ENCODE data around the gene SYK. TPM values are rescaled to one million over a fixed set of nuclear protein-coding genes. Genes with fewer than 3 reads are reported as not detected.
"Not testable (repeated sequence)": the region's sequence is repeated elsewhere in the genome, so short reads cannot be mapped to it uniquely, and the experiment has no call there.

Gene SYK
- total RNA-seq, 1 donor from 2014 or later: 13.0 TPM

DNA sequence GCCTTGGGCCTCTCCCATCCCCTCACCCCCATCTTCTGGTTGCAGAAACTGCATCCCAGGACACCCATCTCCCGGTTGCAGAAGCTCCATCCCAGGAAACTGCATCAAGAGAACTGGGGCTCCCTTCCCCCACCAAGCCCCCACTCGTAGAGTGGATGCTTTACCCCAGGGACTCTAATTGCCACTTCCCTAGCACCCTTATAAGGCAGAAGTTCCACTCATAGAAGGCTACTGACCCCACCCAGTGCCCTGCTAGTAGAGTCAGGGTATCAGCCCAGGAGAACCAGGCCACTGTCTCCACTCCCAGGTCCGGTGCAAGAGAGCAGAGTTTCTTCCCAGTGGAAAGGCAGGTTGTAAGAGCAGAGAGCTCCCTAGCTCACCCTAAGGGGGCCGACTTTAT, 12.2 kb upstream of the SYK start:
- no peak for DNase-seq (ENCODE audit: extremely low spot score, unreplicated experiment)
- H3K9me3 Mint-ChIP-seq: peaks cover 3% of the 10 kb centered on the region
- H3K4me1 Mint-ChIP-seq (ENCODE audit: unreplicated experiment): no peaks in the 10 kb centered on the region
- no peak overlapping the region for H3K4me3 Mint-ChIP-seq
- H3K27ac Mint-ChIP-seq: no peak overlapping the region
- TF ChIP-seq, protein P1, sequence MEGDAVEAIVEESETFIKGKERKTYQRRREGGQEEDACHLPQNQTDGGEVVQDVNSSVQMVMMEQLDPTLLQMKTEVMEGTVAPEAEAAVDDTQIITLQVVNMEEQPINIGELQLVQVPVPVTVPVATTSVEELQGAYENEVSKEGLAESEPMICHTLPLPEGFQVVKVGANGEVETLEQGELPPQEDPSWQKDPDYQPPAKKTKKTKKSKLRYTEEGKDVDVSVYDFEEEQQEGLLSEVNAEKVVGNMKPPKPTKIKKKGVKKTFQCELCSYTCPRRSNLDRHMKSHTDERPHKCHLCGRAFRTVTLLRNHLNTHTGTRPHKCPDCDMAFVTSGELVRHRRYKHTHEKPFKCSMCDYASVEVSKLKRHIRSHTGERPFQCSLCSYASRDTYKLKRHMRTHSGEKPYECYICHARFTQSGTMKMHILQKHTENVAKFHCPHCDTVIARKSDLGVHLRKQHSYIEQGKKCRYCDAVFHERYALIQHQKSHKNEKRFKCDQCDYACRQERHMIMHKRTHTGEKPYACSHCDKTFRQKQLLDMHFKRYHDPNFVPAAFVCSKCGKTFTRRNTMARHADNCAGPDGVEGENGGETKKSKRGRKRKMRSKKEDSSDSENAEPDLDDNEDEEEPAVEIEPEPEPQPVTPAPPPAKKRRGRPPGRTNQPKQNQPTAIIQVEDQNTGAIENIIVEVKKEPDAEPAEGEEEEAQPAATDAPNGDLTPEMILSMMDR (conservative IDR thresholded peaks at IDR 0.05): no peak
- H3K27me3 Mint-ChIP-seq: peaks cover 5% of the 10 kb centered on the region
- no peaks in the 10 kb centered on the region for H3K36me3 Mint-ChIP-seq

- Mint-ChIP-seq H3K36me3 (no peaks in the 10 kb centered on the region), H3K4me3 (no peak overlapping the region), H3K9me3 (peaks cover 3% of the 10 kb centered on the region), H3K27ac (no peak overlapping the region), H3K27me3 (peaks cover 5% of the 10 kb centered on the region), H3K4me1 (ENCODE audit: unreplicated experiment) (no peaks in the 10 kb centered on the region)
- no peak for DNase-seq (ENCODE audit: extremely low spot score, unreplicated experiment)
- TF ChIP-seq, protein P1 (conservative IDR thresholded peaks at IDR 0.05): no peak
Observed at GRCh38 chr9:90789862-90790261, 11.8 kb upstream of the SYK start.

DNA sequence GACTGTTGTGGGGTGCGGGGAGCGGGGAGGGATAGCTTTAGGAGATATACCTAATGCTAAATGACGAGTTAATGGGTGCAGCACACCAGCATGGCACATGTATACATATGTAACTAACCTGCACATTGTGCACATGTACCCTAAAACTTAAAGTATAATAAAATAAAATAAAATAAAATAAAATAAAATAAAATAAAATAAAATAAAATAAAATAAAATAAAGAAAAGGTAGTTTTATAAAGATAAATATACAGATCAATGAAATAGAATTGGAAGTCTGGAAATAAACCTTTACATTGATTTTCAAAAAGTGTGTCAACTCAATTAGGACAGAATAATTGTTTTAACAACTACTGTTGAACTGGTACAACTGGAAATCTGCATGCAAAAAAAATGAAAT, 8.6 kb upstream of the SYK start:
- H3K27me3 Mint-ChIP-seq: peaks cover 10% of the 10 kb centered on the region
- H3K27ac Mint-ChIP-seq; H3K4me1 Mint-ChIP-seq (ENCODE audit: unreplicated experiment); DNase-seq (ENCODE audit: extremely low spot score, unreplicated experiment); H3K36me3 Mint-ChIP-seq; H3K9me3 Mint-ChIP-seq; H3K4me3 Mint-ChIP-seq: not testable (repeated sequence)

- H3K4me1 Mint-ChIP-seq (ENCODE audit: unreplicated experiment): no peaks in the 10 kb centered on the region
- DNase-seq (ENCODE audit: extremely low spot score, unreplicated experiment): no peak
- no peak overlapping the region for H3K27ac Mint-ChIP-seq
- TF ChIP-seq, protein P1 (conservative IDR thresholded peaks at IDR 0.05): no peak
- H3K4me3 Mint-ChIP-seq: no peak overlapping the region
- H3K9me3 Mint-ChIP-seq: peaks cover 3% of the 10 kb centered on the region
- peaks cover 11% of the 10 kb centered on the region for H3K27me3 Mint-ChIP-seq
- H3K36me3 Mint-ChIP-seq: no peaks in the 10 kb centered on the region
Observed at GRCh38 chr9:90793729-90794128, 7.9 kb upstream of the SYK start.

- TF ChIP-seq, protein P1 (conservative IDR thresholded peaks at IDR 0.05): no peak
- no peak for DNase-seq (ENCODE audit: extremely low spot score, unreplicated experiment)
- H3K4me3 Mint-ChIP-seq: no peak overlapping the region
Observed at GRCh38 chr9:90795084-90795483, 6.5 kb upstream of the SYK start.

DNA sequence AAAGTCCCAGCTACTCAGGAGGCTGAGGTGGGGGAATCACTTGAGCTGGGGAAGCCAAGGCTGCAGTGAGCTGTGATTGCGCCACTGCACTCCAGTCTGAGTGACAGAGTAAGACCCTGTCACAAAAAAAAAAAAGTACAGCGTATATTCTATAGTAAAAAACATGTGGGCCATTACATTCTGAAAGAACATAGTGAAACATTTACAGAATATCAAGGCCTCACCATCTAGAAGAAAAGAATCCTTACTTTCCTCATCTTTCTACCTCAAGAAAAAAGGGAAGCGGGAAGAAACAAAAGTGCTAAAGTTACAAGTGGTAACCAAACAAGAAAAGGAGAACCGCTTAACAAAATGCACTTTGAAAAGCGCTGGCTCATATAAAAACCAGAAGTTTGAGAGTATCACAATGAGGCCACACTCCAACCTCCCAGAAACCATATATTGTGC, 5.7 kb upstream of the SYK start:
- TF ChIP-seq, protein P1 (conservative IDR thresholded peaks at IDR 0.05): no peak
- Mint-ChIP-seq H3K4me3 (no peak overlapping the region), H3K36me3 (no peaks in the 10 kb centered on the region), H3K9me3 (peaks cover 3% of the 10 kb centered on the region), H3K4me1 (ENCODE audit: unreplicated experiment) (no peaks in the 10 kb centered on the region), H3K27ac (no peak overlapping the region), H3K27me3 (peaks cover 28% of the 10 kb centered on the region)
- DNase-seq (ENCODE audit: extremely low spot score, unreplicated experiment): no peak

More at GRCh38 chr9:90795084-90795483, 6.5 kb upstream of the SYK start:
- Mint-ChIP-seq H3K27me3 (peaks cover 20% of the 10 kb centered on the region), H3K9me3 (peaks cover 3% of the 10 kb centered on the region), H3K27ac (no peak overlapping the region), H3K36me3 (no peaks in the 10 kb centered on the region), H3K4me1 (ENCODE audit: unreplicated experiment) (no peaks in the 10 kb centered on the region)

All from type B pancreatic cell (in vitro differentiated cells).